ENCODE measurements around the gene CYB5R2.

The CYB5R2 gene

GRCh38 chr11:7651700-7652099 lies 21.6 kb downstream of the CYB5R2 start:
- TF ChIP-seq EZH2phosphoT487 (IDR thresholded peaks at IDR 0.05; ENCODE audit: low read depth) (no peak), CTCF (IDR thresholded peaks at IDR 0.05; ENCODE audit: low read depth, low read length) (no peak)
- Histone ChIP-seq H3K36me3 (replicated peaks; ENCODE audit: low read depth, low read length) (peaks cover 69% of the 10 kb centered on the region), H4K20me1 (ENCODE audit: insufficient read depth, low read length) (no peaks in the 10 kb centered on the region; the same call in 1 of the 2 replicates), H2AFZ (ENCODE audit: low read depth, low read length) (no peak overlapping the region), H3K79me2 (ENCODE audit: low read length) (no peaks in the 10 kb centered on the region), H3K9ac (ENCODE audit: low read length) (no peak overlapping the region), H3K4me1 (ENCODE audit: low read length) (no peaks in the 10 kb centered on the region), H3K9me3 (ENCODE audit: insufficient read depth, low read length) (no peaks in the 10 kb centered on the region), H3K4me3 (ENCODE audit: low read length) (no peak overlapping the region), H3K4me2 (ENCODE audit: low read length) (no peak overlapping the region), H3K27ac (ENCODE audit: low read length) (no peak overlapping the region), H3K27me3 (ENCODE audit: low read depth, low read length) (no peaks in the 10 kb centered on the region)

- Histone ChIP-seq H3K4me3 (ENCODE audit: low read length) (no peak overlapping the region), H3K27me3 (ENCODE audit: low read depth, low read length) (no peaks in the 10 kb centered on the region), H3K4me1 (ENCODE audit: low read length) (no peaks in the 10 kb centered on the region), H3K36me3 (replicated peaks; ENCODE audit: low read depth, low read length) (peaks cover 65% of the 10 kb centered on the region), H2AFZ (ENCODE audit: low read depth, low read length) (no peak overlapping the region), H3K79me2 (ENCODE audit: low read length) (no peaks in the 10 kb centered on the region), H3K27ac (ENCODE audit: low read length) (no peak overlapping the region), H3K9ac (ENCODE audit: low read length) (no peak overlapping the region), H3K4me2 (ENCODE audit: low read length) (no peak overlapping the region), H3K9me3 (ENCODE audit: insufficient read depth, low read length) (no peaks in the 10 kb centered on the region), H4K20me1 (ENCODE audit: insufficient read depth, low read length) (no peaks in the 10 kb centered on the region; the same call in 1 of the 2 replicates)
- no peak for TF ChIP-seq EZH2phosphoT487 (IDR thresholded peaks at IDR 0.05; ENCODE audit: low read depth)
- no peak for TF ChIP-seq CTCF (IDR thresholded peaks at IDR 0.05; ENCODE audit: low read depth, low read length)
Measured at GRCh38 chr11:7651140-7651551, 22.2 kb downstream of the CYB5R2 start.

- no peaks in the 10 kb centered on the region for H3K79me2 ChIP-seq (ENCODE audit: low read length)
- no peaks in the 10 kb centered on the region for H3K9me3 ChIP-seq (ENCODE audit: insufficient read depth, low read length)
- H4K20me1 ChIP-seq (ENCODE audit: insufficient read depth, low read length), result no peaks in the 10 kb centered on the region; the same call in 1 of the 2 replicates
- H2AFZ ChIP-seq (ENCODE audit: low read depth, low read length), result no peak overlapping the region
- TF ChIP-seq EZH2phosphoT487 (IDR thresholded peaks at IDR 0.05; ENCODE audit: low read depth), result no peak
- TF ChIP-seq CTCF (IDR thresholded peaks at IDR 0.05; ENCODE audit: low read depth, low read length), result no peak
- H3K4me1 ChIP-seq (ENCODE audit: low read length), result no peaks in the 10 kb centered on the region
- no peak overlapping the region for H3K9ac ChIP-seq (ENCODE audit: low read length)
- H3K27me3 ChIP-seq (ENCODE audit: low read depth, low read length), result no peaks in the 10 kb centered on the region
- H3K36me3 ChIP-seq (replicated peaks; ENCODE audit: low read depth, low read length), result peaks cover 53% of the 10 kb centered on the region
- no peak overlapping the region for H3K4me2 ChIP-seq (ENCODE audit: low read length)
- no peak overlapping the region for H3K27ac ChIP-seq (ENCODE audit: low read length)
- H3K4me3 ChIP-seq (ENCODE audit: low read length), result no peak overlapping the region
Measured at GRCh38 chr11:7648264-7648663, 25.0 kb downstream of the CYB5R2 start.

- H3K36me3 ChIP-seq (replicated peaks; ENCODE audit: low read depth, low read length), result peaks cover 49% of the 10 kb centered on the region
- no peaks in the 10 kb centered on the region for H3K27me3 ChIP-seq (ENCODE audit: low read depth, low read length)
- no peak overlapping the region for H3K9ac ChIP-seq (ENCODE audit: low read length)
- no peaks in the 10 kb centered on the region for H3K79me2 ChIP-seq (ENCODE audit: low read length)
- H4K20me1 ChIP-seq (ENCODE audit: insufficient read depth, low read length), result no peaks in the 10 kb centered on the region; the same call in 1 of the 2 replicates
- H3K4me1 ChIP-seq (ENCODE audit: low read length), result no peaks in the 10 kb centered on the region
- no peak for TF ChIP-seq CTCF (IDR thresholded peaks at IDR 0.05; ENCODE audit: low read depth, low read length)
- no peak overlapping the region for H3K4me3 ChIP-seq (ENCODE audit: low read length)
- H3K9me3 ChIP-seq (ENCODE audit: insufficient read depth, low read length), result no peaks in the 10 kb centered on the region
- H3K4me2 ChIP-seq (ENCODE audit: low read length), result no peak overlapping the region
- H2AFZ ChIP-seq (ENCODE audit: low read depth, low read length), result no peak overlapping the region
- no peak overlapping the region for H3K27ac ChIP-seq (ENCODE audit: low read length)
Measured at GRCh38 chr11:7646866-7647265, 26.4 kb downstream of the CYB5R2 start.
